Vagina (tissue), 2 donors: ENCODE results near the gene PHKG2.

Experiments
- POLR2AphosphoS5 ChIP-seq, 2 donors: sonication (generic); formaldehyde crosslinking; IDR thresholded peaks; one replicate each; pipeline ENCODE4 v1.9.0; 2017; ENCODE audit warnings: antibody characterized with exemption in 2 of 2, mild to moderate bottlenecking in 2 of 2, low read depth in 1 of 2; ENCODE audit not compliant: insufficient read depth in 1 of 2
- TF ChIP-seq, protein P1 (sequence below), 3 experiments: fragments of 450-650 bp in 2 of 3; fragments of 200-600 bp in 1 of 3; sonication (generic) in 1 of 3; IDR thresholded peaks; one replicate each; pipeline ENCODE4 v1.5.1; 2017 to 2019; ENCODE audit warnings: antibody characterized with exemption in 3 of 3, mild to moderate bottlenecking in 2 of 3, moderate library complexity in 2 of 3

DNA sequence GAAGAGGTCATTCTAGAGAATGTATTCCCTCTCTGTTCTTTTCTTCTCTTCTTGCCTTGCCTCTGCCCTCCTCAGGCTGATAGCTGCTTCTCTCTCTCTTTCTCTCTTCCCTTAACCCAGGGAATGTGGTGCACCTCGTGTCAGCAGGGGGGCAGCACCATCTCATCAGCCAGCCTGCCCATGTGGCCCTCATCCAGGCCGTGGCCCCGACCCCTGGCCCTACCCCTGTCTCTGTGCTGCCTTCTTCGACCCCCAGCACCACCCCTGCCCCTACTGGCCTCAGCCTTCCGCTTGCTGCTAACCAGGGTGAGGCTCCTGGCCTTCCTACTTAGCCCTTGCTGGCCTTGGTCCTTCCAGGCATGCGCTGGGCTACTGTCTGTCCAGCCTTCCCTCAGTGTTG lies 25.8 kb upstream of the PHKG2 start:
- TF ChIP-seq, protein P1, sequence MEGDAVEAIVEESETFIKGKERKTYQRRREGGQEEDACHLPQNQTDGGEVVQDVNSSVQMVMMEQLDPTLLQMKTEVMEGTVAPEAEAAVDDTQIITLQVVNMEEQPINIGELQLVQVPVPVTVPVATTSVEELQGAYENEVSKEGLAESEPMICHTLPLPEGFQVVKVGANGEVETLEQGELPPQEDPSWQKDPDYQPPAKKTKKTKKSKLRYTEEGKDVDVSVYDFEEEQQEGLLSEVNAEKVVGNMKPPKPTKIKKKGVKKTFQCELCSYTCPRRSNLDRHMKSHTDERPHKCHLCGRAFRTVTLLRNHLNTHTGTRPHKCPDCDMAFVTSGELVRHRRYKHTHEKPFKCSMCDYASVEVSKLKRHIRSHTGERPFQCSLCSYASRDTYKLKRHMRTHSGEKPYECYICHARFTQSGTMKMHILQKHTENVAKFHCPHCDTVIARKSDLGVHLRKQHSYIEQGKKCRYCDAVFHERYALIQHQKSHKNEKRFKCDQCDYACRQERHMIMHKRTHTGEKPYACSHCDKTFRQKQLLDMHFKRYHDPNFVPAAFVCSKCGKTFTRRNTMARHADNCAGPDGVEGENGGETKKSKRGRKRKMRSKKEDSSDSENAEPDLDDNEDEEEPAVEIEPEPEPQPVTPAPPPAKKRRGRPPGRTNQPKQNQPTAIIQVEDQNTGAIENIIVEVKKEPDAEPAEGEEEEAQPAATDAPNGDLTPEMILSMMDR (IDR thresholded peaks at IDR 0.05): no peak
- TF ChIP-seq POLR2AphosphoS5 (IDR thresholded peaks at IDR 0.05; ENCODE audit: insufficient read depth in 1 of 2, low read depth in 1 of 2): no peak
